GM10266 (cell line): ENCODE data around the gene DMXL2.
"Not testable (repeated sequence)": the region's sequence is repeated elsewhere in the genome, so short reads cannot be mapped to it uniquely, and the experiment has no call there.

Source experiments
- DNase-seq: peaks from one replicate; pipeline ENCODE4 v3.0.0; 2012; ENCODE audit errors: extremely low spot score
- CTCF ChIP-seq: IDR thresholded peaks from 2 replicates; pipeline ENCODE4 v1.5.1; 2012; ENCODE audit warnings: mild to moderate bottlenecking, low read depth; ENCODE audit not compliant: control insufficient read depth, insufficient read depth; ENCODE audit errors: missing control alignments

Gene DMXL2

GRCh38 chr15:51444807-51445206 lies 177.8 kb downstream of the DMXL2 start:
- no peak for DNase-seq
- TF ChIP-seq CTCF: no peak

GRCh38 chr15:51444112-51444511 lies 178.5 kb downstream of the DMXL2 start:
- TF ChIP-seq CTCF: no peak
- DNase-seq: no peak

- no peak for DNase-seq
- no peak for TF ChIP-seq CTCF
These were observed 179.2 kb downstream of the DMXL2 start for GRCh38 chr15:51443282-51443914.

GRCh38 chr15:51438526-51438925 lies 184.0 kb downstream of the DMXL2 start:
- no peak for DNase-seq
- TF ChIP-seq CTCF: no peak

- TF ChIP-seq CTCF: no peak
These were observed 197.0 kb downstream of the DMXL2 start for GRCh38 chr15:51425517-51426040.

GRCh38 chr15:51424780-51425179 lies 197.8 kb downstream of the DMXL2 start:
- no peak for TF ChIP-seq CTCF
- no peak for DNase-seq

More at GRCh38 chr15:51425517-51426040, 197.0 kb downstream of the DMXL2 start:
- no peak for DNase-seq

- DNase-seq: not testable (repeated sequence)
These were observed 199.5 kb downstream of the DMXL2 start for GRCh38 chr15:51423040-51423439.

- no peak for TF ChIP-seq CTCF
- no peak for DNase-seq
These were observed 206.4 kb downstream of the DMXL2 start for GRCh38 chr15:51416129-51416528.
